KBM-7 (cell line): ENCODE data around the gene ARAP1.

Source experiments
- DNase-seq: peaks from one replicate; pipeline ENCODE4 v3.0.0-alpha.2; 2015
- in situ Hi-C: fragments of 300-500 bp; cut with MboI; formaldehyde crosslinking; loops from 2 replicates; pipeline ENCODE4 v1.14.3; 2020; ENCODE audit warnings: low sequenced_read_pairs, low pct_unique_long_range_greater_than_20kb, mixed read lengths

ARAP1 gene

DNA sequence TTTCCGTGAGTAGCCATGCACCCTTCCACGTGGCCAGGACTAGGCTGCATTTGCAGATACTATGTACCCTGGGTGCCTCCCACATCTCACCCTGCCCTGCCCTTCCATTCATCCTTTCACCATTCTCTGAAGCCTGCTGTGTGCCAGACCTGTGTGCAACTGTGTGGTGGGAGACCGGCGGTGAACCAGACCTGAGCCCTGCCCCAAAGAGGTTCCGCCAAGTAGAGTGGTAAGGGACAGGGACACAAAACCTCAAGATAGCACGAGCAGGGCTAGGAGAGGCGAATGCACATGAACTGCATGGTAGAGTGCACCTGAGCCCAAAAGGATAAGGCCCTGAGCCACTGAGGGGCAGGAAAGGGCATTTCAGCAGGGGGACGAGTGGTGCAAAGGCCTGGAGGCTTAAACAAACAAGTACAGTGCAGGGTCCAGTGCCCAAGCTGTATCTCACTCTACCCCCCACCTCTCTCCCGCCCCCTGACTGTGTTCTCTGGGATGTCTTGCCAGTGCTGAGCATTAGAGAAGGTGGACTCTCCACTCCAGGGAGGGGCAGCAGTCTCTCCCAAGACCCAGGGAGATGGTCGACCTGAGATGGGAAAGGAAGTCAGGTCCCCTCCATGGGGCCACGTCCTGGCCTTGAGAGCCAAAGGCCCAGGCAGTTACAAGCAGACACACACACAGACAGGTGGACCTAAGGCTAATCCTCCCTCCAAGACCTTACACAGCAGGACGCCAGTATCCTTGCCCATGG is 14.1 kb upstream of the ARAP1 start:
- in situ Hi-C loops: no loop called here
- DNase-seq: no peak

DNA sequence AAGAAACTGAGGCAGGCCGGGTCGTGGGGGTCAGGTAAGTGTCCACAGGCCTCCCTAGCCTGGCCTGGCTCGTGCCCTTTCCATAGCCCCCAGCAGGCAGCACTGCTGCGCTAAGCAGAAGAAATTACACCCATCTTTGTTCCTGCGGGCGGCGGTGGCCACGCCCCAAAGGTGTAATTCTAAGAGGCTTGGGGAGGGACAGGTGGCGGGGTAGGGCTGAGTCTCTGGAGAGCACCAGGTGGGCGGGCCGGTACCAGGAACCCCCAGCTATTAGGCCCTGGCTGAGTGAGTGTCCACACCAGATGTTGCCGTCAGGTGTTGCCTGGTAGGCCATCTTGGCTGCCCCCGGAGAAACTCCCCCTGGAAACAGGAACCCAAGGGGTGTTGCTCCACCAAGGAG is 12.3 kb upstream of the ARAP1 start:
- in situ Hi-C loops: no loop called here
- no peak for DNase-seq

DNA sequence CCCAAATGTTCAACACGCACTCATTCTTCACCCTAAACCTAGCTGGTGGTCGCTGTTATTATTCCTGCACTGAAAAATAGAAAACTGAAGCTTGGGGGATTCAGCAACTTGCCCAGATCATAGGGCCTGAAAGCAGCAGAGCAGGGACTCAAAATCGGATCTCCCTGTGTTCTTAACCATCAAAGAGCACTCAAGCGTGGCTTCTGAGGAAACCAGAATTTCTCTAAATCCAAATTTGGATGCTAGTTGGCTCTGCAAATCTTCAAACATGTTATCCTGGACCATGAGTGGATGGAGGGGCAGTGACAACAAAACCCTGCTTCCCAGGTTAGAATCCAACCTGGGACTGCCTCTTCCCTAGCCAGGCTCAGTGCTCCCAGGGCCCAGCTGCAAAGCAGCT is 11.6 kb upstream of the ARAP1 start:
- no peak for DNase-seq
- in situ Hi-C loops: no loop called here

DNA sequence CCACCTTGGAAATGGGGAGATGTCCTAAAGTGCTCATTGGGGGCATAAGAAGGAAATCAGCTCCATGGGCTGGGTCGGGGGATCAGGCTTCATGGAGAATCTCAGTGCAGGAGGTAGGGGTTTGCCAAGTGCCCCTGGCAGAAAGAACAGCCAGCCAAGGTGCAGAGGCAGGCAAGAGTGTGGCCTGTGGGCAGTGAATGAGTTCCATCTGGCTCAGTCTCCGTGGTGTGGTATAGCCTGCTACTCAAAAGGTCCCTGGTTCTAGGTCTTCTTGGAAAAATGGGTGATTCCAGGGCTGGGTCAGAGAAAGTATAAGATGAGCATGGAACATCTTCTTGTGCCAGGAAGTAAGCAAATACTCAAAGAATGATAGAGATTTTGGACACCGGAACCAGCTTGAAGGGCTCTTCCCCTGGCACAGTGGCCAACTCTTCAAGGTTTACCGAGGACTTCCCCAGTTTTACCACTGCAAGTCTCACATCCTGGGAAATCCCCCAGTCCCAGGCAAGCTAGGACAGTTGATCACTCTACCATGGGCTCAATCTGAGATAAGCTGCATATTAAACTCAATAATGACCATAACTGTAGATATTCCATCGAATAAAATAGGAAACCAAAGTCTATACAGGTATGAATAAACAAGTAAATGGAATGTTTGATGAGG is 10.6 kb upstream of the ARAP1 start:
- DNase-seq: no peak
- in situ Hi-C loops: no loop called here

DNA sequence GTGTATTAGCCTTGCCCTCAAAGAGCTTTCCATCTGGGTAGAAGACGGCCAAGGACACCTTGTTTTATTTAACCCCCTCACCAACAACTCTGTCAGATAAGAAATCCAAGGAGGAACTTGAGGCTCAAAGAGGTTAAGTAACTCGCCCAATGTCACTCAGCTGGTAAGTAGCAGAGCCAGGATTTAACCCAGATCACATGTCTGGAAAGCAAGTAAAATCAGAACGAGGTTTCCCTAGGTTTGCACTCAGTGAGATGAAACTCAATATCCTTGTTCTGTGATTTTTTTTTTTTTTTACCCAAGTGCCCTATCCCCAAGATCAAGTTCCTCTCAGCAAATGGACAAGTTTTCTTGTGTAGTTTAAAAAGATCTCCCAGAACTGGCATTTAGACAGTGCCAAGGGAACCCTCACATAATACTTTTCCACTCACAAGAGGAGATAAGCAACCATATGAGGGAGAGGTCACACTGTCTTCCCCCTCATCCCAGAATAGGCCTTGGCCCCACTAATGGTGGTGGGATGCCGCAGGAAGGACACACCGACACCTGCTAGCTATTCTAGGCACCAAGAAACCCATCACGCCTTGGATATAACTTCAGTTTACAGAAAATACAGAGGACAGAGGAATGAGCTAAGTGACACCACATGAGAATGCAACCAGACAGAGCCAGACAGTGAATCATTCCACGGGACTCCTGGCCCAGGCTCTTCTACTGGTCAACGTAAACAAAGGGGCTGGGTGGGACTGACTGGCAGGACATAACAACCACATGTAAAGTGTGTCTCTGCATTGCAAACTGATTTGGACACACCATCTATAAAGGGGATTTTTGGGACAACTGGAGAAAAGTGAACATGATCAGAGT is 8.6 kb upstream of the ARAP1 start:
- no peak for DNase-seq
- in situ Hi-C loops: no loop called here

DNA sequence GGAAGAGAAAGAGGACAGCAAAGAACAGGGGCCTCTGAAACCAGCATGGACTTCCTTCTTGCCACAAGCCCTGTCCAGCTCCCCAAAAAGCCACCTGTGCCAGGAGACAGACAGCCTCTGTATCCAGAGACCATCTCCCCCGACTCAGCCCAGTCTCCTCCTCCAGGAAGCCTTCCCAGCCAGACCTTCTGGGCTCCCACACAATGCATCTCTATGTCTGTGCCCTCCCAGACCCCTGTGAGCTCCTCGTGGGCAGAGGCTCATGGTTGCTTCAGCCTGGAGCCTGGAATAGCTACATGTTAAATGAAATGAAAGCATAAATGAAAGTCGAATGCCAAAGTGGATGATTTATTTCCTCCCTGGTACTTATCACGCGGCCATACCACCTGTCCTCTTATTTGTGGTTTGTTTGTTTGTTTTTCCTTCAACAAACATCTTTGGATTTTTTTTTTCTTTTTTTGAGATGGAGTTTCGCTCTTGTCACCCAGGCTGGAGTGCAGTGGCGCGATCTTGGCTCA is 7.3 kb upstream of the ARAP1 start:
- no peak for DNase-seq
- in situ Hi-C loops: no loop called here

DNA sequence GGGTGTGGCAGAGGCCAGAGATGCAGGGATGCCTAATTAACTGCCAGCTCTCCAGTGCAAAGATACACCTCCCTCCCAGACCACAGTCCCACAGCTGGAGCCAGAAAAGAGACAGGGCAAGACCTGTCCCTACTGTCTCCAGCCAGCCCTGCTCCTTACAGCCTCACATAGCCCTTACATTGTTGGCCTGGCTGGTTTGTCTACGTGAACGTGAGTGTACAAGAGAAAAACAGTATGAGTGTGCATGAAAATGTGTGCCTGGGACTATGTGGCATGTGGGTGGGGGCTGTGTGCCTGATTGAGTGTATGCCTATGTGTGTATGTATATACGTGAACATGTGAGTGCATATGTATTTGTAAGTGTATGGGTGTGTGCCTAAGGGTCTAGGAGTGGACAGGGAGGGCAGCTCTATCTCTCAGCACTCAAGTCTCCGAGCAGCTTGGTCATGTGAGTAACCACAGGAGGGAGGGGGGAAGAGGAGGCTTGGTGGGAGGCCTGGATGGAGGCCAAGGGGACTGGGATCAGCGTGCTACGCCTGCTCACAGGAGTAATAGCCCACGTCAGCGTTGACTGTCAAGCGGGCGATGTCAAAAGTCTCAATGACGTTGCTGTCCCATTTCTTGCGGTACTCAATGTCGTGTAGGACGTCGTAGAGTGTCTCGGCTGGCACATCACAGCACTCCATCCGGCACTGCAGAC is 6.6 kb upstream of the ARAP1 start:
- in situ Hi-C loops: no loop called here
- no peak for DNase-seq

DNA sequence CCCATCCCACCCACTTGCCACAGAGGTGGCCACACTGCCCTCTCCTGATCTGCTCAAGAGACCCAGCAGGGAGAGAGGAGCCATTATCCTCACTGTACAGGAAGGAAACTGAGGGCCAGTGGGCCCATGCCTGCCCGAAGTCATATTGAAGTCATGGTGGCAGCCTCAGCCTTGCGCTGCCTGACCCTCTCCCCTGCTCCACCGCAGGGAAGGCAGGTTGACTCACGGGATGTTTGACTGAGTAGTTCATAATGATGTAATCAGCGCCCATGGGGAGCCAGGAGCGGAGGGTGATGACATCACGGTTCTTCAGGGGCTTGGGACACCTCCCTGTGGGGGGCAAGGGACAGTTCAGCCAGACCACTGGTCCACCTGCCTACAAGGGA is 6.1 kb upstream of the ARAP1 start:
- in situ Hi-C loops: no loop called here
- no peak for DNase-seq

DNA sequence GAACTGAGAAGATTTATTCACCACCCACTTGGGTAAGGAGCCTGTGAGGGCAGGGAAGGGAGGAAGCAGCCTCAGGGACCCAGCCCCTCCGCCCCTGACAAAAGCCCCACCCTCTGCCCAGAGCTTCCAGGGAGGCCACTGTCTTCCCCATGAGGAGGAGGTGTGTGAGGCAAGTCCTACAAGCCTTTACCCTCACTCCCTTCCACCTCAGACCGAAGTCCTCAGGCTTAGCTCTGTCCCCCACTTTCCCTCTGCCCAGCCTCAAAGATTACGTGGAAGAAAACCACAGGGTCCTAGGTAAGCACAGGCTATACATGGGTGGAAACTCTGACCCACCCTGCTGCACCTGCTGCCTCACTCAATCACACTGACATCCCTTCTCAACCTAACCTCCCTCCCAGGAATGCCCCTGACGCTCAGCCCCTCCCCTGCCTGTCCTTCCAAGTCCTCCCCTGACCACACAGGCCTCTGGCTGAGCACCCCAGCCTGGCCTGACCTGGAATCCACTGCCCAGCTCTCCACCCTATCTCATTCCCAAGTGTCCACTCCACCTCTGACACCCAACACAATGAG is 3.6 kb upstream of the ARAP1 start:
- in situ Hi-C loops: no loop called here
- no peak for DNase-seq

DNA sequence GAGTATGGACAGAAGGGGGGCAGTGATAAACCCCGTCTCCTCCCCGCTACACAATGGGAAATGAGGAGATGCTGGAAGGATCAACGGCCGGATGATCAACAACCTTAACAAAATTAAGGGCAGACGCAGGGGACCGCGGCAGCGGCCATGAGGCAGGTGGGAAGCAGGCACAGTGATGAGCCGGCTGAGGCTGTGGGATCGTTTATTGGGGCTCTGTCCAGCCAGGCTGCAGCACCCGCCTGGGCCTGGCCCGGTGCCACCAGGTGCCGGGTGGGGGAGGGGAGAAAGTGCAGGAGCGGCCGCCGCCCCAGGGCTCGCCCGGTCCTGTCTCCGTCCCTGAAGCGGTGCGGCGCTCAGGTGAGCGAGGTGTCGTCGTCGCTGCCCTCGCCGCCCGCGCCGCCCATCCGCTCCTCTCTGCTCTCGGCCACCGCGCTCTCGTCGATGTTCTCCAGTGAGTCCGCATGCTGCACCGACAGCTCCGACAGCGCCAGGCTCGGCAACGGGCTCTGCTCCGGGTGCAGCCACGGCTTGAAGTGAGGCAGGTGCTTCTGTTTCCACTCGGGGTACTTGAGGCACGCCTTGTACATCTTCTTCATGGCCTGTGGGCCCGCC is 2.4 kb upstream of the ARAP1 start:
- in situ Hi-C loops: no loop called here
- DNase-seq: no peak

DNA sequence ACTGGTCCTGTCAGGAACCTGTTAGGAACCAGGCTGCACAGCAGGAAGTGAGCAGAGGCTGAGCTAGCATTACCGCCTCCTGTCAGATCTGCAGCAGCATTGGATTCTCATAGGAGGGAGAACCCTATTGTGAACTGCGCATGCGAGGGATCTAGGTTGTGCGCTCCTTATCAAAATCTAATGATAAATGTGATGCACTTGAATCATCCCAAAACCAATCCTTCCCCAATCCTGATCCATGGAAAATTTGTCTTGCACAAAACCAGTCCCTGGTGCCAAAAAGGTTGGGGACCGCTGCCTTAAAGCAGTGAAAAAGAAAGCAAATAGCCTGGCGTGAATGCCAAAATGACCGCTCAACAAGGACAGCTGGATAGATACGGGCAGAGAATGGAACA is 1.9 kb upstream of the ARAP1 start:
- no peak for DNase-seq
- in situ Hi-C loops: no loop called here

DNA sequence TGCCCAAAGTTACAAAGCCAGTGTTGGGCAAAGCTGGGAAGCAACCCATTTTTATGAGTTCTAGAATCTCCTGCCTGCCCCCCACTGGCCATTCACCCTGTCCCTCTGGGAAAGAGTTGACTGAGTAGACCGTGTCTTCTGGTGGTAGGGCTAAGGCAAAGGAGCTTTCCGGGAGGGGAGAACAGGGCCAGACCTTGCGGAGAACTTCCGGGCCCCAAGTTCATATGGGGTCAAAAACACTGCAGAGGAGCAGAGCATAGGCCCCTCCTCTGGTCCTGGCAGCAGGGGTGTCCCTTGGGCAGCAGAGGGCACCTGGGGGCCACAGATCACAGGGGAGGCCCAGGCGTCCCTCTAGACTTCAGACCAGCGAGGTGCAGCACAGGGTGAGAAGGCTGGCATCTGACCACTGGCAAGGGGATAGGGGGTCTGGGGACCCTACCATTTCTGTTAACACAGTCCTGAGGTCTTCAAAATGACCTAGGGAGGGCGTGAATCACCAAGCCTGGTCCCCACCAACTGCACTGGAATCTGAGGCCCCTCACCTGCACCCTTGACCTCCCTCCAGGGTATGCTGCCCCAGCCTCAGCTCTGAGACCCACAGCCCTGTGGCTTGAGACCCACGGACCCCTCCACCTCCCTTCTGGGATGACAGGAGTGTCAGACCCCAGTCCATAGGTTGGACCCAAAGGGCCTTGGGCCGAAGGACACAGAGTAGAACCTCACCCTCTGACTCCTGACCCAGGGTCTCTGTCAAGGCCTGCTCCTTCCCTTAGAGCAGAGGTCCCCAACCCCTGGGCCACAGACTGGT is 1.3 kb upstream of the ARAP1 start:
- in situ Hi-C loops: no loop called here

DNA sequence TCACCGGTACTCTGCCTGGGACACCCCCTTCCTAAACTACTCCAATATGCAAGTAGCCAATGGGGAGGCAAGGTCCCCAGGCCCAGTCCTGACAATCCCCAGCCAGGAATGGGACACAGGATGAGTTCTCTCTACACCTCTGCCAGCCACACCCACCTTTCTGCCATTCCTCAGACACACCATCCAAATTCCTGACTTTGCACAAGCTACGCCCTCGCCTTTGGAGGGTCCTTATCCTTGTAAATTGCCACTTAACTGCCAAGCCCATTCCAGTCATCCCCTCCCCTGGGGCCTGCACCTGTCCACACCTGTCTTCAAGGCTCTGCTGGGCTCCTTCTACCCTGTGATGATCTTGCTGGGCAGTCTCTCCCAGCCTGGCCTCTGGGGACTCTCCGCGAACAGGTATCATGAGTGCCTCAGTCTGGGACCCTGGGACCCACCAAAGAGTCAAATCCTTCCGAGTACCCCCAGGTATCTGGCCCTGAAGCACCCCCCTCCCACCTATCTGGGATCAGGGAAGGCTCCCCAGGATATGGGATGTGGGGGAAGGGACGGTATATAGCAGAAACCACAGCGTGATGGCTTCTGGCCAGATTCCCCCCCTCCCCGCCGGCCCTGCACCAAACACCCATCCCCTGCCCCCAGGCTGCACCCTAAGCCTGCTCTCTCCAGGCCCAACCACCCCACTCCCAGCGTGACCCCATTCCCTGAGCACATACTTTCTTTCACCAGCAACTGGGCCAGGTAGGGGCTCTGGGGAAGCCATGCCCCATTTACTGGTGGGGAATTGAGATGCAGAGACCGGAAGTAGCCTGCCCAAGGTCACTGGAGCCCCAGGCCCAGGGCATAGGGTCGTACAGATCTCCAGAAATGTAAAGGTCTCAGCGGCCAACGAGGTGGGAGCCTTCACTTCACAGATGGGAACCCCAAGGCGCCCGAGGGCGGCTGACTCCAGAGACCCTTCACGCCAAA is 806 bp downstream of the ARAP1 start:
- DNase-seq: no peak
- in situ Hi-C loops: no loop called here

More for the DNA sequence above, 1.3 kb upstream of the ARAP1 start:
- no peak for DNase-seq

DNA sequence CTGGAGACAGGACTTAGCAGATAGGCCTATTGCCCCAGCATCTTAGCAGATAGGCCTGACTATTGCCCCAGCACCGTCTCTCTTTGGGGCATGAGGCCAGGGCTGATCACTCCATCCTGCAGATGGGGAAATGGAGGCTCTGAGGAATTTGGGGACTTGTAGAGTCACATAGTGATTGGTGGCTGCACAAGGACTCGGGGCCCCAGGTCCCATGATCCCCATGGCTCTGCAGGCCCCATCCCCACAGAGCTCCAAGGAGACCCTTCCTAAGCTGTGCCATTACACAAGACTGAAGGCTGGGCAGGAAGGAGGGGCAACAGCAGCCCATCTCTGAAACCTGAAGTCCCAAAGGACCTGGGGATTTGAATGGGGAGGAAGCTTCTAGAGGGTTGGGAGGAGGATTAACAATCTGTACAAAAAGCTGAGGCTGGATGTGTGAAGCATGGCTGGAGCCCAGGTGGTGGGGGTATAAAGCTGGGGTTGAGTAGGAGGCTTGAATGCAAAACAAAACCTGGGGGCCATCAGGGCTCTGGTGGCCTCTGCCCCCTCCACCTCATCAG is 1.6 kb downstream of the ARAP1 start:
- DNase-seq: no peak
- in situ Hi-C loops: no loop called here

DNA sequence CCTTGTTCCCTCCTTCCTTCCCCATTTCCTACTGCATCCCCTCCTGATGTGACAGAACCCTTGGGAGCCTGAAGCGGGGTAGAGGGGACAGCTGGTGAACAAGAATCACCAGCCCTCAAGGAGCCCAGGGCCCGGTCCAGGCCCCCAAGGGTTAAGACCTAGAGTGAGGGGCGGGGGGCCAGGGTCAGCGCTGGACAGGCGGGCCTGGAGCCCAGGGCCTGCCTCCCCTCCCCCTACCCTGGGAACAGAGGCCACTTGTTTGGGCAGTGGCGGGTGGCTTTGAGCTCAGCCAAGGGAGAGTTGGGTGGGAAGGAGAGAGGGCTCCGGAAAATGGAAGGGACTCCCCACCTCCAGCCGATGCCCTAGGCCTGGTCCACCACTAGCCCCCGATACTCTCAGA is 2.1 kb downstream of the ARAP1 start:
- in situ Hi-C loops: no loop called here

DNA sequence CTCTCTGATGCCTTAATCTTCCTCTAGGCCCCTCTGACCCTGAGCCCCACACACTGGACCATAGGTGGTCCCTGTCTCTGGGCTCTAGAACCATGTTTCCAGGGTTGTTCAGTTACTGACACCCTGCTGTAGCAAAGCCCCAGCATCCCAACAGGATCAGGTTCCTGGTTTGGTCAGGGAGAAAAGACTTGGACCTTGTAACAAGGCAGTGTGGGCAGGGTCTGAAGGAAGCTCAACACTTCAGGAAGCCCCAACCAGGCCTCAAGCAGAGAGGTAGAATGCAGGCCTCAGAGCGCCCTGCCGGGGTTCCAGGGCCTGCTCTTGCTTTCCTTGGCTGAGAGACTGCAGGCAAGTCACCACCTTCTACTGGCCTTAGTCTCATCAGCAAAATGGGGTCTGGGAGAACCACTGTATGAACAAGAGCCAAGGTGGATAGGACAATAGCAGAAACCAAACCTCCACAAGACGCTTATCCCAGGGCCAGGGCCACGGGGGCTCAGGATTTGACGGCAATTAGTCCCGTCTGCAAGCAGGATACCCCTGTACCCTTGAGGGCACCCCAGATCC is 4.8 kb downstream of the ARAP1 start:
- in situ Hi-C loops: no loop called here
- DNase-seq: no peak

More for the DNA sequence above, 2.1 kb downstream of the ARAP1 start:
- no peak for DNase-seq
